ENCODE measurements around the gene DYNC2LI1. TPM values are rescaled to one million over a fixed set of nuclear protein-coding genes. Genes with fewer than 3 reads are reported as not detected.

The DYNC2LI1 gene
- total RNA-seq, 1 donor from 2014 or later: 34.5 TPM

GRCh38 chr2:43838560-43839267 lies 64.9 kb downstream of the DYNC2LI1 start, which contains the start of the genes ABCG5 and ABCG8:
Gene ABCG5 (minus strand): TSS chr2:43838839. CDS start chr2:43838679, 160 bp downstream.
Gene ABCG8 (plus strand): TSS chr2:43838971. CDS start chr2:43839054, 83 bp downstream.
- Histone ChIP-seq H3K27me3 (ENCODE audit: control insufficient read depth, insufficient read depth, low read length) (no peaks in the 10 kb centered on the region), H3K4me3 (ENCODE audit: low read depth, low read length) (no peak within 1 kb of the TSS), H3K36me3 (ENCODE audit: control insufficient read depth, insufficient read depth, low read length) (no peaks in the 10 kb centered on the region)
- TF ChIP-seq CTCF (IDR thresholded peaks at IDR 0.05; ENCODE audit: insufficient read depth, low read length, poor library complexity, severe bottlenecking): no peak
- DNase-seq (ENCODE audit: low read depth): no peak

- no peak overlapping the region for H3K4me3 ChIP-seq (ENCODE audit: low read depth, low read length)
- no peak for DNase-seq (ENCODE audit: low read depth)
- no peaks in the 10 kb centered on the region for H3K36me3 ChIP-seq (ENCODE audit: control insufficient read depth, insufficient read depth, low read length)
- H3K27me3 ChIP-seq (ENCODE audit: control insufficient read depth, insufficient read depth, low read length): no peaks in the 10 kb centered on the region
- no peak for TF ChIP-seq CTCF (IDR thresholded peaks at IDR 0.05; ENCODE audit: insufficient read depth, low read length, poor library complexity, severe bottlenecking)
Measured at GRCh38 chr2:43839776-43840564, 66.1 kb downstream of the DYNC2LI1 start.

- no peak for DNase-seq (ENCODE audit: low read depth)
- H3K4me3 ChIP-seq (ENCODE audit: low read depth, low read length): no peak overlapping the region
- H3K36me3 ChIP-seq (ENCODE audit: control insufficient read depth, insufficient read depth, low read length): no peaks in the 10 kb centered on the region
- H3K27me3 ChIP-seq (ENCODE audit: control insufficient read depth, insufficient read depth, low read length): no peaks in the 10 kb centered on the region
- no peak for TF ChIP-seq CTCF (IDR thresholded peaks at IDR 0.05; ENCODE audit: insufficient read depth, low read length, poor library complexity, severe bottlenecking)
Measured at GRCh38 chr2:43840965-43841364, 67.1 kb downstream of the DYNC2LI1 start.

GRCh38 chr2:43841949-43842865 lies 68.4 kb downstream of the DYNC2LI1 start:
- H3K4me3 ChIP-seq (ENCODE audit: low read depth, low read length): no peak overlapping the region
- TF ChIP-seq CTCF (IDR thresholded peaks at IDR 0.05; ENCODE audit: insufficient read depth, low read length, poor library complexity, severe bottlenecking): no peak
- H3K36me3 ChIP-seq (ENCODE audit: control insufficient read depth, insufficient read depth, low read length): no peaks in the 10 kb centered on the region
- H3K27me3 ChIP-seq (ENCODE audit: control insufficient read depth, insufficient read depth, low read length): no peaks in the 10 kb centered on the region
- DNase-seq (ENCODE audit: low read depth): no peak

GRCh38 chr2:43842866-43843226 lies 69.0 kb downstream of the DYNC2LI1 start:
- Histone ChIP-seq H3K4me3 (ENCODE audit: low read depth, low read length) (no peak overlapping the region), H3K27me3 (ENCODE audit: control insufficient read depth, insufficient read depth, low read length) (no peaks in the 10 kb centered on the region), H3K36me3 (ENCODE audit: control insufficient read depth, insufficient read depth, low read length) (no peaks in the 10 kb centered on the region)
- DNase-seq (ENCODE audit: low read depth): no peak
- no peak for TF ChIP-seq CTCF (IDR thresholded peaks at IDR 0.05; ENCODE audit: insufficient read depth, low read length, poor library complexity, severe bottlenecking)
